ENCODE measurements around the gene CEP104. TPM values are rescaled to one million over a fixed set of nuclear protein-coding genes. Genes with fewer than 3 reads are reported as not detected.

Gene CEP104
- total and polyA plus RNA-seq, 2 donors (not counting 1 experiment from before 2014, with no cell fraction given), result 25.4 to 28.9 TPM

- H3K4me2 ChIP-seq (ENCODE audit: extremely low read depth, insufficient read depth, low read length), result no peak overlapping the region
- H2AFZ ChIP-seq (ENCODE audit: low read length), result no peak overlapping the region
- no peak overlapping the region for H3K9ac ChIP-seq (ENCODE audit: insufficient read depth, low read length)
- no peak for TF ChIP-seq CTCF (conservative IDR thresholded peaks at IDR 0.05 in 1 of 2, IDR thresholded peaks at IDR 0.05 in 1 of 2; ENCODE audit: low read depth in 1 of 2, low read length in 2 of 2)
- peaks cover 5% of the 10 kb centered on the region for H3K36me3 ChIP-seq (ENCODE audit: control insufficient read depth, insufficient read depth, low read length)
- no peaks in the 10 kb centered on the region for H4K20me1 ChIP-seq (ENCODE audit: control insufficient read depth, extremely low read depth, insufficient read depth, low read length)
- no peaks in the 10 kb centered on the region for H3K4me1 ChIP-seq (ENCODE audit: control insufficient read depth, extremely low read depth, insufficient read depth, low read length)
- no peak overlapping the region for H3K27ac ChIP-seq (ENCODE audit: insufficient read depth, low read length)
- no peaks in the 10 kb centered on the region for H3K9me3 ChIP-seq (ENCODE audit: control insufficient read depth, insufficient read depth, low read depth, low read length)
- H3K4me3 ChIP-seq (replicated peaks in 1 of 4; ENCODE audit: control extremely low read depth in 1 of 4, insufficient read depth in 1 of 4, low read depth in 3 of 4, low read length in 4 of 4), result no peak overlapping the region
- DNase-seq (ENCODE audit: low read depth in 2 of 2), result no peak
- no peaks in the 10 kb centered on the region for H3K79me2 ChIP-seq (ENCODE audit: control insufficient read depth, insufficient read depth, low read length)
- no peaks in the 10 kb centered on the region for H3K27me3 ChIP-seq (ENCODE audit: control insufficient read depth, insufficient read depth, low read length)
These were observed 8.7 kb upstream of the CEP104 start for GRCh38 chr1:3865606-3866160.

- Histone ChIP-seq H2AFZ (ENCODE audit: low read length) (no peak overlapping the region), H3K9ac (ENCODE audit: insufficient read depth, low read length) (no peak overlapping the region), H3K4me3 (replicated peaks in 1 of 4; ENCODE audit: control extremely low read depth in 1 of 4, insufficient read depth in 1 of 4, low read depth in 3 of 4, low read length in 4 of 4) (no peak overlapping the region), H3K4me1 (ENCODE audit: control insufficient read depth, extremely low read depth, insufficient read depth, low read length) (no peaks in the 10 kb centered on the region), H3K79me2 (ENCODE audit: control insufficient read depth, insufficient read depth, low read length) (no peaks in the 10 kb centered on the region), H3K27ac (ENCODE audit: insufficient read depth, low read length) (no peak overlapping the region), H3K27me3 (ENCODE audit: control insufficient read depth, insufficient read depth, low read length) (no peaks in the 10 kb centered on the region), H3K9me3 (ENCODE audit: control insufficient read depth, insufficient read depth, low read depth, low read length) (no peaks in the 10 kb centered on the region), H4K20me1 (ENCODE audit: control insufficient read depth, extremely low read depth, insufficient read depth, low read length) (no peaks in the 10 kb centered on the region), H3K4me2 (ENCODE audit: extremely low read depth, insufficient read depth, low read length) (no peak overlapping the region), H3K36me3 (ENCODE audit: control insufficient read depth, insufficient read depth, low read length) (peaks cover 5% of the 10 kb centered on the region)
- no peak for TF ChIP-seq EZH2 (IDR thresholded peaks at IDR 0.05; ENCODE audit: low read length, missing control alignments)
- TF ChIP-seq CTCF (conservative IDR thresholded peaks at IDR 0.05 in 1 of 2, IDR thresholded peaks at IDR 0.05 in 1 of 2; ENCODE audit: low read depth in 1 of 2, low read length in 2 of 2), result no peak
- no peak for DNase-seq (ENCODE audit: low read depth in 2 of 2)
These were observed 7.9 kb upstream of the CEP104 start for GRCh38 chr1:3864884-3865283.

GRCh38 chr1:3863231-3863935 is 6.4 kb upstream of the CEP104 start:
- Histone ChIP-seq H3K27me3 (ENCODE audit: control insufficient read depth, insufficient read depth, low read length) (no peaks in the 10 kb centered on the region), H3K79me2 (ENCODE audit: control insufficient read depth, insufficient read depth, low read length) (no peaks in the 10 kb centered on the region), H4K20me1 (ENCODE audit: control insufficient read depth, extremely low read depth, insufficient read depth, low read length) (no peaks in the 10 kb centered on the region), H3K9me3 (ENCODE audit: control insufficient read depth, insufficient read depth, low read depth, low read length) (no peaks in the 10 kb centered on the region), H3K4me2 (ENCODE audit: extremely low read depth, insufficient read depth, low read length) (no peak overlapping the region), H3K4me1 (ENCODE audit: control insufficient read depth, extremely low read depth, insufficient read depth, low read length) (no peaks in the 10 kb centered on the region), H3K4me3 (replicated peaks in 1 of 4; ENCODE audit: control extremely low read depth in 1 of 4, insufficient read depth in 1 of 4, low read depth in 3 of 4, low read length in 4 of 4) (no peak overlapping the region), H3K27ac (ENCODE audit: insufficient read depth, low read length) (no peak overlapping the region), H2AFZ (ENCODE audit: low read length) (no peak overlapping the region), H3K36me3 (ENCODE audit: control insufficient read depth, insufficient read depth, low read length) (peaks cover 2% of the 10 kb centered on the region), H3K9ac (ENCODE audit: insufficient read depth, low read length) (no peak overlapping the region)
- TF ChIP-seq CTCF (conservative IDR thresholded peaks at IDR 0.05 in 1 of 2, IDR thresholded peaks at IDR 0.05 in 1 of 2; ENCODE audit: low read depth in 1 of 2, low read length in 2 of 2) (no peak), EZH2 (IDR thresholded peaks at IDR 0.05; ENCODE audit: low read length, missing control alignments) (no peak)
- DNase-seq (ENCODE audit: low read depth in 2 of 2), result no peak

All from fibroblast of lung (primary cell).